Mucosa of descending colon (tissue), 3 donors: ENCODE data around the gene EFTUD2. TPM values are rescaled to one million over a fixed set of nuclear protein-coding genes. Genes with fewer than 3 reads are reported as not detected.
A peak's percentile ranks its signal among the peaks of the same experiment; 100 is the strongest.

Source experiments
- ATAC-seq: fragments of 200-7000 bp; cut with Tn5 transposase; one replicate; pipeline ENCODE4 v1.9.1; 2020; ENCODE audit warnings: mild to moderate bottlenecking, moderate library complexity
- DNase-seq, 3 donors: peaks; one replicate each; pipeline ENCODE4 v3.0.0-alpha.2; 2020
- H3K36me3 ChIP-seq: fragments of 200-600 bp; one replicate; pipeline ENCODE4 v1.8.0; 2021; ENCODE audit warnings: low read depth, mild to moderate bottlenecking
- H3K4me1 ChIP-seq: fragments of 200-600 bp; one replicate; pipeline ENCODE4 v1.8.0; 2021; ENCODE audit warnings: low read depth, mild to moderate bottlenecking
- H3K4me3 ChIP-seq: fragments of 200-600 bp; one replicate; pipeline ENCODE4 v1.8.0; 2021; ENCODE audit warnings: mild to moderate bottlenecking
- H3K9me3 ChIP-seq: fragments of 200-600 bp; one replicate; pipeline ENCODE4 v1.8.0; 2021; ENCODE audit warnings: mild to moderate bottlenecking
- intact Hi-C, 2 donors: fragments of 100-400 bp; cut with DNase I in 1 of 2; cut with micrococcal nuclease in 1 of 2; formaldehyde crosslinking; loops; one replicate each; pipeline versions ENCODE4 v1.11.0 to v1.11.1; 2022; cut with DNase I, micrococcal nuclease
- total RNA-seq, 3 donors: library from RNA; stranded (reverse); fragmentation: NEBNext Ultra II Directional in 2 of 3; extraction: Animal tissue kit (Norgen Biotek cat#: 25700) in 2 of 3; gene quantifications; one replicate each; pipeline versions ENCODE4 v1.2.1 to v1.2.4, GENCODE V29; 2021 to 2023
- TF ChIP-seq, protein P1 (sequence below): fragments of 200-600 bp; IDR thresholded peaks from one replicate; pipeline ENCODE4 v1.8.0; 2022; ENCODE audit warnings: antibody characterized with exemption, mild to moderate bottlenecking
- donor health status: DM: no; HTN: no; CAD: no; lungs with moderate emphysema.
- donor health status: DM: no; HTN: no; CAD: no.
- donor health status: DM: no; HTN: yes; CAD: no.

The EFTUD2 gene
- total RNA-seq, 3 donors from 2014 or later, result 66.3 to 88.1 (median 82.0) TPM

GRCh38 chr17:44919885-44920564 lies 20.8 kb upstream of the EFTUD2 start:
- no peaks in the 10 kb centered on the region for H3K4me1 ChIP-seq
- TF ChIP-seq, protein P1, sequence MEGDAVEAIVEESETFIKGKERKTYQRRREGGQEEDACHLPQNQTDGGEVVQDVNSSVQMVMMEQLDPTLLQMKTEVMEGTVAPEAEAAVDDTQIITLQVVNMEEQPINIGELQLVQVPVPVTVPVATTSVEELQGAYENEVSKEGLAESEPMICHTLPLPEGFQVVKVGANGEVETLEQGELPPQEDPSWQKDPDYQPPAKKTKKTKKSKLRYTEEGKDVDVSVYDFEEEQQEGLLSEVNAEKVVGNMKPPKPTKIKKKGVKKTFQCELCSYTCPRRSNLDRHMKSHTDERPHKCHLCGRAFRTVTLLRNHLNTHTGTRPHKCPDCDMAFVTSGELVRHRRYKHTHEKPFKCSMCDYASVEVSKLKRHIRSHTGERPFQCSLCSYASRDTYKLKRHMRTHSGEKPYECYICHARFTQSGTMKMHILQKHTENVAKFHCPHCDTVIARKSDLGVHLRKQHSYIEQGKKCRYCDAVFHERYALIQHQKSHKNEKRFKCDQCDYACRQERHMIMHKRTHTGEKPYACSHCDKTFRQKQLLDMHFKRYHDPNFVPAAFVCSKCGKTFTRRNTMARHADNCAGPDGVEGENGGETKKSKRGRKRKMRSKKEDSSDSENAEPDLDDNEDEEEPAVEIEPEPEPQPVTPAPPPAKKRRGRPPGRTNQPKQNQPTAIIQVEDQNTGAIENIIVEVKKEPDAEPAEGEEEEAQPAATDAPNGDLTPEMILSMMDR, result peak; percentile 71
- peak; percentile 72 to 82 (median 82) for DNase-seq
- intact Hi-C loops, result loop anchor here (5.0 to 10.0 kb wide), 4 partner anchors 95 to 195 kb away; no protein-coding TSS in a partner anchor
- H3K4me3 ChIP-seq, result no peak overlapping the region
- peak; percentile 92 for ATAC-seq
- no peaks in the 10 kb centered on the region for H3K9me3 ChIP-seq
- H3K36me3 ChIP-seq, result no peaks in the 10 kb centered on the region

DNA sequence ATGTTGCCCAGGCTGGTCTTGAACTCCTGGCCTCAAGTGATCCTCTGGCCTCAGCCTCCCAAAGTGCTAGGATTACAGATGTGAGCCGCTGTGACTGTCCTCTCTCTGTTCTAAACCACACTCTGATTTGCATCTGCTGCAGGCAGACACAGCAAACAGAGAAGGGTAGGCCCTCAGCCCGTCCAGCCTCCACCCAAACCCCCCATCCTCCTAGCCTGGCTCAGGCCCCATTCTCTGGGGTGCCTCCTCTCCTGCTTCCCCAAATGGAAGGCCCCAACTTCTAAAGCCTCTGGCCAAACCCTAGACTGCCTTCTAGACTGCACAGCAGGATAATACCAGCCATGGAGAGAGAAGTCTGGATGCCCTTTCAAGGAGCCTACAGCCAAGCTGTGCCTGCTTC lies 20.2 kb upstream of the EFTUD2 start:
- Histone ChIP-seq H3K9me3 (no peaks in the 10 kb centered on the region), H3K4me1 (no peaks in the 10 kb centered on the region), H3K36me3 (no peaks in the 10 kb centered on the region), H3K4me3 (no peak overlapping the region)
- ATAC-seq, result no peak
- peak in 1 of 3 donors; percentile 2 for DNase-seq
- TF ChIP-seq, protein P1, result no peak
- intact Hi-C loops, result no loop called here

DNA sequence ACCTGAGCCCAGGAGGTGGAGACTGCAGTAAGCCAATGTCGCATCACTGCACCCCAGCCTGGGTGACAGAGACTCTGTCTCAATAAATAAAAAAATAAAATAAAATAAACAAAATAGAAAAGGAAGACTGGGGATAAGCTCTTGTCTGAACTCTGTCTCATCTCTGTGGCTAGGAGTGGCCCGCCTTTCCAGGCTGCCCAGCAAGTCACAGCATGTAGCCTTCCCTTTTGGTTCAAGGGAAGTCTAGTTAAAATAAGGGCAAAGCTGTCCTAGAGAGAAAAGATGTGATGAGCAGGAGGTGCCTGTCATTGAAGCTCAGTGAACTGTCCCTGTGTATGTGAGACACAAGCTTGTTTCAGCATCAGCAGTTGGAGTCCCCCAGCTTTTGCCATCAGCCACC lies 18.8 kb upstream of the EFTUD2 start:
- no peak for ATAC-seq
- intact Hi-C loops, result no loop called here
- DNase-seq, result no peak
- no peak overlapping the region for H3K4me3 ChIP-seq
- H3K9me3 ChIP-seq, result no peaks in the 10 kb centered on the region
- no peaks in the 10 kb centered on the region for H3K4me1 ChIP-seq
- no peaks in the 10 kb centered on the region for H3K36me3 ChIP-seq
- TF ChIP-seq, protein P1, result no peak

GRCh38 chr17:44917456-44917855 lies 18.2 kb upstream of the EFTUD2 start:
- H3K36me3 ChIP-seq, result no peaks in the 10 kb centered on the region
- no peak overlapping the region for H3K4me3 ChIP-seq
- ATAC-seq (no peak), DNase-seq (no peak)
- no peaks in the 10 kb centered on the region for H3K9me3 ChIP-seq
- TF ChIP-seq, protein P1, result no peak
- intact Hi-C loops, result no loop called here
- H3K4me1 ChIP-seq, result no peaks in the 10 kb centered on the region

GRCh38 chr17:44916781-44917241 lies 17.6 kb upstream of the EFTUD2 start:
- intact Hi-C loops, result no loop called here
- no peaks in the 10 kb centered on the region for H3K36me3 ChIP-seq
- ATAC-seq (no peak), DNase-seq (no peak)
- H3K9me3 ChIP-seq, result no peaks in the 10 kb centered on the region
- TF ChIP-seq, protein P1, result no peak
- no peak overlapping the region for H3K4me3 ChIP-seq
- H3K4me1 ChIP-seq, result no peaks in the 10 kb centered on the region
